GM06990 (cell line): ENCODE results near the gene ABCC1.

Experiments used
- DNase-seq: peaks from one replicate; pipeline ENCODE4 v3.0.0-alpha.2; 2011; ENCODE audit not compliant: insufficient read length; ENCODE audit errors: extremely low read depth
- H3K27me3 ChIP-seq: replicated peaks from 2 replicates; pipeline ENCODE4 v1.6.0; 2011; ENCODE audit warnings: low read length; ENCODE audit not compliant: control insufficient read depth, insufficient read depth
- H3K36me3 ChIP-seq: 2 replicates; pipeline ENCODE4 v1.5.1; 2011; ENCODE audit warnings: low read length; ENCODE audit not compliant: control insufficient read depth, insufficient read depth
- H3K4me3 ChIP-seq: replicated peaks from 2 replicates; pipeline ENCODE4 v1.5.1; 2011; ENCODE audit warnings: low read depth, mild to moderate bottlenecking, control low read depth, low read length
- CTCF ChIP-seq: IDR thresholded peaks from 2 replicates; pipeline ENCODE4 v1.5.1; 2011; ENCODE audit warnings: low read length, control low read depth, mild to moderate bottlenecking, inconsistent platforms; ENCODE audit not compliant: insufficient read depth, poor library complexity, severe bottlenecking

The ABCC1 gene

GRCh38 chr16:15948532-15949209 is 745 bp upstream of the ABCC1 start:
- H3K4me3 ChIP-seq: peak overlapping the region; percentile 77
- no peaks in the 10 kb centered on the region for H3K27me3 ChIP-seq
- no peak for DNase-seq
- TF ChIP-seq CTCF: no peak
- H3K36me3 ChIP-seq: no peaks in the 10 kb centered on the region; the same call in 1 of the 2 replicates

GRCh38 chr16:15950161-15950854 is 892 bp downstream of the ABCC1 start:
- peaks cover under 1% of the 10 kb centered on the region for H3K36me3 ChIP-seq
- H3K27me3 ChIP-seq: no peaks in the 10 kb centered on the region
- H3K4me3 ChIP-seq: peak overlapping the region; percentile 81
- TF ChIP-seq CTCF: no peak
- DNase-seq: peak; percentile 49

- peaks cover 2% of the 10 kb centered on the region for H3K36me3 ChIP-seq
- DNase-seq: no peak
- no peak for TF ChIP-seq CTCF
- H3K4me3 ChIP-seq: peak overlapping the region; percentile 81
- H3K27me3 ChIP-seq: no peaks in the 10 kb centered on the region
These were observed 1.5 kb downstream of the ABCC1 start for GRCh38 chr16:15950869-15951268.

GRCh38 chr16:15951852-15952251 is 2.4 kb downstream of the ABCC1 start:
- H3K4me3 ChIP-seq: no peak overlapping the region
- no peak for TF ChIP-seq CTCF
- no peak for DNase-seq

GRCh38 chr16:15952265-15952711 is 2.9 kb downstream of the ABCC1 start:
- Histone ChIP-seq H3K36me3 (peaks cover 2% of the 10 kb centered on the region), H3K27me3 (no peaks in the 10 kb centered on the region), H3K4me3 (no peak overlapping the region)
- DNase-seq: no peak
- no peak for TF ChIP-seq CTCF

More at GRCh38 chr16:15951852-15952251, 2.4 kb downstream of the ABCC1 start:
- no peaks in the 10 kb centered on the region for H3K27me3 ChIP-seq
- peaks cover 2% of the 10 kb centered on the region for H3K36me3 ChIP-seq
